Measurements from ENCODE around the gene AKAP12.
A peak's percentile ranks its signal among the peaks of the same experiment; 100 is the strongest.
"Not testable (repeated sequence)": the region's sequence is repeated elsewhere in the genome, so short reads cannot be mapped to it uniquely, and the experiment has no call there.

The AKAP12 gene

DNA sequence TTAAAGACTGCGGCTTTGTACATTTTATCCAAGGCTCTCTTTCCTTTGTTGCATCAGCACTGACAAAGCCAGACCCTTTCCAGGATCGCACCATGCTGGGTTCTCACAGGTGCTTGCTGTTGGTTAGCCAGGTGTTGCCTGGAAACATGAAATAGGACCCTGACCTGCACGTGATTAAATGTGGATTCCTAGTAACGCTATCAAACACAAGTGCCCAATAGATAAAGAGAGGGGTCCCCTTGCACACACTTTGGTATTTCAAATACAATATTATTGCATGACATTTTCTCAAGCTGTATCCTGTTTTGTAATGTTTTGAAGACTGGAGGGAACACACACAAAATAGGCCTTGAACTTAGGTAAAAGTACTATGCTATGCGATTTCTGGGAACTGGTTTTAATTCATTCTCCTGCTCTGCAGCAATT lies 73.3 kb downstream of the AKAP12 start:
- no peak for DNase-seq

DNA sequence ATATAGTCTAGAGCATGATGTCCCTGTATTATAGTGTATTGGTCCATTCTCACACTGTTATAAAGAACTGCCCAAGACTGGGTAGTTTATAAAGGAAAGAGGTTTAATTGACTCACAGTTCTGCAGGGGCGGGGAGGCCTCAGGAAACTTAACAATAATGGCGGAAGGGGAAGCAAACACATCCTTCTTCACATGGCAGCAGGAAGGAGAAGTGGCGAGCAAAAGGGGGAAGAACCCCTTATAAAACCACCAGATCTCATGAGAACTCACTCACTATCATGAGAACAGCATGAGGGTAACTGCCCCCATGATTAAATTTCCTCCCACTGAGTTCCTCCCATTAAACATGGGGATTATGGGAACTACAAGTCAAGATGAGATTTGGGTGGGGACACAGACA lies 75.9 kb downstream of the AKAP12 start:
- not testable (repeated sequence) for DNase-seq

DNA sequence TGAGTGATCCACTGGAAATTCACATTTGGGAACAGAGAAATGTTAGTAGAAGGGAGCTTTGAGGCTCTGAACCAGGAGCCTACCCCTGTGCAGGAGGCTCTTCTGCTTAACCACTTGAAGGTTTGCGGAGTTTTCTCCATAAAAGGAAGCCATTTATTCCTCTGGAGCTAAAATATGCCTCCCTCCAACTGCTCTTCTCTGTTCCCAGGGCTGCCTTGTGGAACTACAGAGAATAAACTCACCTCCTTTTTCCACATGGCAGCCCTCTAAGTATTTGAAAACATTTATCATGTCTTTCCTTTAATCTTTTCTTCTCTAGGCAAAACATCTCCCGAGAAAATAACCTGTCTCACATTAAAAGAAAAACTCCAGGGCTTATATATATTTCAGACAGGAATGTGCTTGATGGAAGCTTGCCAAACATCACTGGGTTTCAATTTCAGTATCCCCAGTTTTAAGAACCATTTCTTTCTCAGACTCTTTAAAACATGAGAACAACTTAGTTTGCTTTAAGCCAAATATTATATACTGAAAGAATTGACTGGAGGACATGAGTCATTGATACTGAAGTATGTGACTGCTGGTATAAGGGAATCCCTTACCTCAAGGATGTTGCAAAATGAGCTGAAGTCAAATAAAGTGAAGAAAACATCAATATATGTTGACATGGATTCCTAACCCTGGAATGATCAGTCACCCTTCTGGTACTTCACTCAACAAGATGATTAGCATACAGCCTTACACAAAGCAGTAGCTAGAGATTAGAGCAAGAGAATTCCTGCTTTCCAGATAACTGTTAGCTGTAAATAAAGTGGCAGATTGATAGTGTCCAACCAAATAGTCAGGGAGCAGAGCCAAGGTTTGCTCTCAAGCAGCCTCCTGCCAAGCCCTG lies 77.6 kb downstream of the AKAP12 start:
- DNase-seq: no peak

DNA sequence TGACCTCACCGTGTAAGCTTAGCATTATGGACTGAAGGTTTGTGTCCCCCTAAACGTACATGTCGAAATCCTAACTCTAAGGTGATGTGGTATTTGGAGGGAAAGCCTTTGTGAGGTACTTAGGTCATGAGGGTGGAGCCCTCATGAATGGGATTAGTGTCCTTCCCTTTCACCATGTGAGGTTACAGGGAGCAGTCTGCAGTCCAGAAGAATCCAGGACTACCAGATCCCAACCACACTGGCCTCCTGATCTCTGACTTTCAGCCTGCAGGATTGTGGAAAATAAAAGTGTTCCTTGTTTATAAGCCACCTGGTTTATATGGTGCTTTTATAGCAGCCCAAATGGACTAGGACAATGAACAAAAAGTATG lies 78.2 kb downstream of the AKAP12 start:
- no peak for DNase-seq

DNA sequence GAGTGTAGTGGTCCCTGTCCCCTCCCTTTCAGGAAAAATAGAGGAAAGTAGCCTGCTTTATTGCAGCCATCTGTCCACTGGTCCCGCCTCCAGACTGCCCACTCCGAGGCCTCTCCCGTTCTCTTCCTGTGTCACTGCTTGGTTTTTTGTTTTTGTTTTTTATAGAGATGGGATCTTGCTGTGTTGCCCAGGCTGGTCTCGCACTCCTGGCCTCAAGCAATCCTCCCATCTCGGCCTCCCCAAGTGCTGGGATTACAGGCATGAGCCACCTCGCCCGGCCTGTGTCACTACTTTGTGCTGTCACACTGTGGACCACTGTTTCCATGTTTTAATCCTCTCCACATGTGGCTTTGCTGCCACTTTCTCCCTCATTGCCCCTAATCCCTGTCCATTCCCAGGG lies 80.4 kb downstream of the AKAP12 start:
- no peak for DNase-seq

DNA sequence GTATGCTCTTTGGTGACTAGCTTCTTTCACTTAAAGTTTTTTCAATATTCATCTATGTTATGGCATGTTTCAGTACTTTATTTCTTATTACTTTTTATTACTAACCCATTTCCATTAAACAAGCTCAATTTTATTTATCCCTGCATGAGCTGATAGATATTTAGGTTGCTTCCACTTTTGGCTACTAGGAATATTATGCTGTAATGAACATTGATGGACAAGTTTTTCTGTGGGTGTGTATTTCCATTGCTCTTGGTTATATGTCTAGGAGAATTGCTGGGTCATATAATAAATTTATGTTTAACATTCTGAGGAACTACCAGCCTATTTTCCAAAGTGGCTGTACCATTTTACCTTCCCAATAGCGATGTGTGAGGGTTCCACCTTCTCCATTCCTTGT lies 81.7 kb downstream of the AKAP12 start:
- no peak for DNase-seq

DNA sequence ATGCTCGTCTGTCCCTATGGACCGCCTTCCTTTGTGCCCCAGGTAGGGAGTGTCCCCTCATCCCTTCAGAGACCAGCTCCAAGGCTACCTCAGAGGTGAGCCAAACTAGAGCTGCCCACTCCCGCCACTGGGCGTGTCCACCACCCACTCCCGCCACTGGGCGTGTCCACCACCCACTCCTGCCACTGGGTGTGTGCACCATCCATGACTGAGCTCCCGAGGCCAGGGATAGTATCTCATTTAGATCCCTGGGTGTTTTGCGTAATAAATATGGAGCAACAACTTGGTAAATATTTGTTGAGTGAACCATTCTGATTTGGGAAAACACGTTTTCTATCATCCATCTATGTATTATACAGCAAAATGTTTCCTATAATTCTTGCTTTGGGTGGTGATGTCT lies 82.8 kb downstream of the AKAP12 start:
- no peak for DNase-seq

DNA sequence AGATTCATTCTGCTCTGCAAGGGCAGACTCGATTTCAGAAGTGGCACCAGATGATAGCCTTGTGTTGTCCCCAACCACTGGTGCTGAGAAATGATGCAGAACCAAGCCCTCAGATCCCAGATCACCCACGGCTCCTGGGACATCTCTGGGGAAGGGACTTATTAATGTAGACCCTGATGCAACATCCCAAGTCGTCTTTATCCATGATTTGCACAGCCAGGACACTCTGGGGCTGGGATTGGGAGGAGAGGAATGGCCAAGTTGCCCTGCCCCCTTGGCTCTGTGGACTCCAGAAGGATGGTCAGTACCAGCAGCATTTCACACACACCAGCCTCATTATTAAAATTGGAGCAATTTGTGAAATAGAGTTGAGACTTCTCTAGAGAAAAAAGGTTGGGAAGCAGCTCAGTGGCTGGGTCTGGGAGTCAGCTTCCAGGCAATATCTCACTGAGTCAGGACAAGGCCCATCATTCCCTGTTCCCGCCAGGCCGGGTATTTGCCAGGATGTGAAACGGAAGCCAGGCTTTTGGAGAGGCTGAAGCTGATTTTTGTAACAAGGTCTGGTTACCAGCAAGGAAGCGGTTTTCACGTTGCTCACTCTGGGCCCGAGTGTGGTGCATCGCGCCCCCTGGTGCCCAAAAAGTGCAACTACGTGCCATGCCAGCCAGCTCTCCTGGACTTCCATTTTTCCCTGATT lies 84.2 kb downstream of the AKAP12 start:
- peak; percentile 79 for DNase-seq

DNA sequence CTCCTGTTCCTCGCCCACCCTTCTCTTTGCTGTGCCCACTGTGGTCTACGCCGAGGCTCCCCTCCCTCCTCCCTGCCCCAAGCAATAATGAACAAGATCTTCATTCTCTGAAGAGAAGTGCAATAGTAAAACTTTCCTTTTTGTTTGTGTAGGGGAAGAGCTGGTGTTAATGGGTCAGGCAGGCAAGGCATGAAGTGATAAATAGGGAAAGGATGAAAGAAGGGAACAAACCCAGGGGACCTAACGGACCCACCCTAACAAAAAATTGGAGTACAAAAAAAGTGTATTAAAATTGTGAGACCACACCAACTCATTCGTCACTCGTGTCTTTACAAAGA lies 84.7 kb downstream of the AKAP12 start:
- DNase-seq: no peak

DNA sequence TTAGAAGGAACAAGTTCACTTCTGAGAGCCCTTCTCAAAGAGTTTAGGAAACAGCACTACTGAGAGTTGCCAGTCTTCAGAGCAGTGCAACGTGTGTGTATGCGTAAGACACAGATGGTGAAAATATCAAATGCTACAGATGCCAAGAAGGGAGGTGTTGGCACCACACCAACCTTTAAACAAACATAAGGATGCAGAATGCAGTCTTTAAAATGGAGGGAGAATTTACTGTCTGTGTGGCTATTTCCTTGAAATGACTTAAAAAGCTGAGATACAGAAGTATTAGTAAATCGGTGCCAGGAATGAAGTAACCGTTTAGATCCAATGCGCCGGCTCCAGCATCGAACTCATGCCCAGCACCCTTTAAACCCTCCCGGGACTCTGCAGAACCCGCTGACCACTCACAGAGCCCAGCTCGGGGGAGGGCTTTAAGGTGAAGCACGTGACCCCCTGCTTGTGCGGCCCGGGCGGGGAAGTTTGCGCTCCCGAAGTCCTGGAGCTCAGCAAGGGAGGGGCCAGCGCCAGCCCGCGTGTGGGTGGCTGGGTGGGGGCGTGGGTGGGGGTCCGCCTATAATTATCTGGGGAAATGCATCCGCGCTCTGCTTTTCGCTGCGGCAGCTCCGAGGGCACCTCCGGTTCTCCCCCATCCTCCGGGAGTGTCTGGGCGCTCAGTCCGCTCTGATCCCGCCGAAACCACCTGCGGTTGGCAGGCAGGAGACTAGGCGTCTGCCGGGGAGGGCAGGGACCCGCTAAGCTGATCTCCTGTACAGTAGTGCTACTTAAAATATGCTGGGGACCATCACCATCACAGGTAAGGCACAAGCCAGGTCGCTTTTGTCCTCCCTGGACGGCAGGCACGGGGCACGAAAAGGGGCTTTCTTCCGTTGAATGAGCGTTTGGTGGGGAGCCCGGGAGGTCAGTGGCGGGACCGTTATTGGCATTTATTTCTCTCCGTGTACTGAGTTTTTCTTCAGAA lies 85.6 kb downstream of the AKAP12 start:
- DNase-seq: no peak

DNA sequence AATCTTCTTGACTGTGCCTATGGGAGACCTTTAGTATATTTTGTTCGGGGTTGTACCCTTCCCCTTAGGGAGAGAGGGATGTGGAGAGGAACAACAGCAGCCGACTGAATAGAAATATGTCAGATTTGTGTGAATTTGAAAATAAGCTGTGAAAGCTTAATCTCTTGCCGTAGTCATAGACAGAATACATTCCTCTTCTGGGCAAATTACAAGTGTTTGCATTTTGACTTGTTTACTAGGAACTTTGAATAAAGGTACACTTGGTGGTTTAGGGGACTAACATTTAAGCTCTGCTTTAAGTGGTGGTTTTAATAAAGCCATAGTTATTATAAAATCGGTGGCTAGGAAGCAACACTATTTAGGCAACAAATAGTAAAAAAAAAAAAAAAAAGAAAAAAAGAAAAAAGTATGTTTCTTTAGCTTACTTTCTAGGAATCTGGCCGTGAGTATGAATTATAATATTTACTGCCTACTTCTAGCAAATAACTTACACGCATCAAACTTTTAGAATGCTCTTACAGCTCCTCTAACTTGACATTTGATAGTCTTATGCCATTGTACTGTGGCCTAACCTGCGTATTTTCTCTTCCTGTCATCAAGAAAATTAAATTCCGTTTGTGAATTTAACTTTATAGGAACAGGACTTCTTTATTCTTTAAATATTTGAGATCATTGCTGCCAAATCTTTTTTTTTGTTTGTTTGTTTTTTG lies 86.5 kb downstream of the AKAP12 start:
- DNase-seq: no peak

DNA sequence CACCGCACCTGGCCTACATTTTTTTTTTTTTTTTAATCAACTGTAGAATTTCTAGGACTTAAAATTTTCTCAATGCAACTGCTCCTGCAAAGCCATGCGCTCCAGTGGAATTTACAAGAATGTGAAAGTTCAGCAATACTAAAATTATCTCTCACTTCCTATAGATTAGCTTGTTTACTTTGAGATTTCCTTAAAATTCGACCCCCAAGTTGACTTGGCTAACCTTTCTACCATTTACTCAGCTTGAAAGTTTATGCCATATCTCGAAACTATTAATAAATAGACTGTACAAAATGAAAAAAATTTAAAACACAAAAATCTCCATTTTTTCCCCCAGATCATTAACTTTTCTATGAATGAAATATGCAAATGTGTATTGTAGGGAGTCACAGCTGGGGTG lies 87.3 kb downstream of the AKAP12 start:
- DNase-seq: no peak

DNA sequence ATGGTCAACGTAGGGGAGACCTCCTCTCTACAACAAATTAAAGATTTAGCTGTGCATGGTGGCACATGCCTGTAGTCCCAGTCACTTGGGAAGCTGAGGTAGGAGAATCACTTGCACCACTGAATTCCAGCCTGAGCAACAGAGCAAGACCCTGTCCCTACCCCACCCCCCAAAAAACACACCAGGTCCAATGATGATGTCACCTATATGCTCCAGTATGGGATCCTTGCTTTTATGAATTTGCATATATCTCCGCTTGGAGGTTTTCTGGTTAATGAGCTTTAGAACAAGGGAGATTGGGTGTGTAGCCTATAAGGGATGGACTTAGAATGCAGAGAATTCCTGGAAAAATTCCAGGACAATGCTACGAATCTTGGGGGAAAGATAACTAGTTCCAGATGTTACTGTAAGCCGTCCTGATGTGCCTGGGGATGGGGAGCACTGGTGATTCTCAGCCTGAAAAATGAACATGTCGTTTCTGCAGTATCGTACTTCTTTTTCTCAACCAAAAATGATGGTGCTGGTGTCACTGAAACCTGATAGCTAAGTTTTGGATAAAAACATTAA lies 90.4 kb downstream of the AKAP12 start:
- DNase-seq: no peak

DNA sequence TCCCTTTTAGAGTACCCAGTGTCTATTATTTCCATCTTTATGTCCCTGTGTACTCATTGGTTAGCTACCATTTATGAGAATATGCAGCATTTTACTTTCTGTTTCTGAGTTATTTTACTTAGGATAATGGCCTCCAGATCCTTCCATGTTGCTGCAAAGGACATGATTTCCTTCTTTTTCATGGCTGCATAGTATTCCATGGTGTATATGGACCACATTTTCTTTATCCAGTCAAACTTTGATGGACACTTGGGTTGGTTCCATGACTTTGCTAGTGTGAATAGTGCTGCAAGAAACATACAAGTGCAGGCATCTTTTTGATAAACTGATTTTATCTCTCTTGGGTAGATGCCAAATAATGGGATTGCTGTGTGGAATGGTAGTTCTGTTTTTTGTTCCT lies 96.2 kb downstream of the AKAP12 start:
- no peak for DNase-seq

DNA sequence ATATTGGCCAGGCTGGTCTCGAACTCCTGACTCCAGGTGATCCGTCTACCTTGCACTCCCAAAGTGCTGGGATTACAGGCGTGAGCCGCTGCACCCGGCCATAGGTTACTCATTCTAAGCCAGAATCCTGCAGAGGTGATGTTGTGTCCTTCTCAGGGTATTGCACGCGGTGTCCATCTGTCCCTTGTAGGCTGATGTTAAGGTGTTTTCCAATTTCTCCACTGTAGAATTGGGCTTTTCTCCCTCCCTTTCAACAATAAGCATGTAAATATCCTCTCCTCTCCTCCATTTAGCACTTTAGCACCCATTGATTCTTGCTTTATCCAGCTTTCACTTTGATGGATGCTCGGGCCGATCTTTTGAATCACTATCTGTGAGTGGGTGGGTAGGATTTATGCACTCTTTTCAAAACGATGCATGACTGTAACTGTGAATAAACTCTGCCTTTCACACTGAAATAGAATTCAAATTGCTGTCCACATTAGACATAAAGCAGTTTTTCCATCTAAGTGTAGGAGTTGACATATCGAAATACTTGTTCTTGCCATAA lies 99.0 kb downstream of the AKAP12 start:
- no peak for DNase-seq

DNA sequence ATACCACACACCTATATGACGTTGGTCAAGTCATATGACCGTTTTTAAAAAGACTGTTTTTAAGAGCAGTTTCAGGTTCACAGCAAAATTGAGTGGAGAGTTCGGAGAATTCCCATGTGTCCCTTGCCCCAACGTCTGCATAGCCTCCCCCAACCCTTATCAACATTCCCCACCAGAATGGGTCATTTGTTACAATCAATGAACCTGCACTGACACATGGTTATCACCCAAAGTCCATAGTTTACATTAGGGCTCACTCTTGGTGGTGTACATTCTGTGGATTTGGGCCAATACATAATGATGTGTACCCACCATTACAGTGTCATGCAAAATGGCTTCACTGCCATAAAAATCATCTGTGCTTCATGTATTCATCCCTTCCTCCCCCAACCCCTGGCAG lies 99.6 kb downstream of the AKAP12 start:
- no peak for DNase-seq

DNA sequence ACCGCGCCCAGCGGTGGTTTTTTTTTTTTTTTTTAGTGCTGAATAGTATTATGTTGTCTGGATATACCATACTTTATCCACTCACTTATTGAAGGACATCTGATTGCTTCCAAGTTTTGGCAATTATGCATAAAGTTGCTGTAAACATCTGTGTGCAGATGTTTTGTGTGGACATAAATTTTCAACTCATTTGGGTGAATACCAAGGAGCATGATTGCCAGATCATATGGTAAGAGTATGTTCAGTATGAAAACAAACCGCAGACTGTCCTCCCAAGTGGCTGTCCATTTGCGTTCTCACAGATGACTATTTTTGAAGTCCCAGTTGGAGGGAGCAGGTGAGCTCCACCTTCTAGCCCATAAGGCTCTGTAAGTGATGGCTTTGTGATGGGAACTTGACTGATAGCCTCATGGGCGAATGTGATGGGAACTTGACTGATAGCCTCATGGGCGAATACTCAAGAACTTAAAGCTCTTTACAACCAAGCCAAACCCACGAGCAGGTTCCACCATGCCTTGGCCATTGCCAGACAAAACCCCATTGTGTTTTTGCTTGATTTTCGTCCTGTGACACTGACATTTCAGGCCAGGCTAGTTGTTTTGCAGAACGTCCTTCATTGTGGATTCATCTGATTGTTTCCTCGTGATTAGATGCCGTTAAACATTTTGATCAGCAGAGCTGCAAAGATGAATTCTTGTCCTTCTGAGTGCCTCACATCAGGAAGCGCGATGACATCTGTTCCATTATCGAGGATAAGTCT lies 100.6 kb downstream of the AKAP12 start:
- DNase-seq: no peak

DNA sequence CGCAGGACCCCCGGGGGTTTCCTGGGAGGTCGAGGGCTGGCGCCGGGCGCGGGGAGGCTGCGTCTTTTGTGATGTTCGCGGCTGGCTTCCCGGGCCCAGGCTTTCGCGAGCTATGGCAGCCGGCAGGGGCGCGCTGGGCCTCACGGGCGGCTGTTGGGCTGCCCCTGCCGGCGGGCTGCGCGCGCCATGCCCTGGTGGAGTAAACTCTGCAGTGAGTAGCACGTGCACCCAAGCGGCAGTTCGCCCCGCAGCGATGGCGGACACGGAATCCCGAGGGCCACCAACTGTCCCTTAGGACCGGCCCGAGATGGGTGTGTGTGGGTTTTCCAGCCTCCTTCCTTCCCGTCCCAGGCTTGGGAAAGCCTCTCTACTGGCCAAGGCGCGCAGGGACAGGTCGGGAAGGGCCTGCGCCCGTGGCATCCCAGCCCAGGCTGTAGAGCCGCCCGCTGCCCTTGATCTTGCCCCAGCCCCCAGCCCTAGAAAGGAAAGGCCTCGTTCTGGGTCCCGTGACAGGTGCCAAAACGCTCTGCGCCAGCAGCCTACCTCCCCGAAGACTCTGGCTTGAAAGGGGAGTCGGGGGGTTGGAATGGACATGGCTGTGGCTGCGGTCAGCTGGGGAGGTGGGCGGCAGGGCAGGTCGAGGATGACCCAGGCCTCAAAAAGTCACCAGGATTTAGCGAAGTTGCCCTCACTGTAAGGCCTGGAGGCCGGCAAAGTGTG lies 101.9 kb downstream of the AKAP12 start:
- DNase-seq: no peak

DNA sequence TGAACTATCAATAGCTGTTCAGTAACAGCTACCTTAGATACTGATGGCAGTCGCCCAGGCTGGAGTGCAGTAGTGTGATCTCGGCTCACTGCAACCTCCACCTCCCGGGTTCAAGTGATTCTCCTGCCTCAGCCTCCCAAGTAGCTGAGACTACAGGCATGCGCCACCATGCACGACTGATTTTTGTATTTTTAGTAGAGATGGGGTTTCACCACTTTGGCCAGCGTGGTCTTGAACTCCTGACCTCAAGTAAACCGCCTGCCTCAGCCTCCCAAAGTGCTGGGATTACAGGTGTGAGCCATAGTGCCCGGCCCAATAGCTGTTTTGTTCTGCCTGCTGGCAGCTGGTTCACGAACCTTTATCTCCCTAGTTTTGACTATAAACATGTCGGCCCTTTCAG lies 103.0 kb downstream of the AKAP12 start:
- not testable (repeated sequence) for DNase-seq

DNA sequence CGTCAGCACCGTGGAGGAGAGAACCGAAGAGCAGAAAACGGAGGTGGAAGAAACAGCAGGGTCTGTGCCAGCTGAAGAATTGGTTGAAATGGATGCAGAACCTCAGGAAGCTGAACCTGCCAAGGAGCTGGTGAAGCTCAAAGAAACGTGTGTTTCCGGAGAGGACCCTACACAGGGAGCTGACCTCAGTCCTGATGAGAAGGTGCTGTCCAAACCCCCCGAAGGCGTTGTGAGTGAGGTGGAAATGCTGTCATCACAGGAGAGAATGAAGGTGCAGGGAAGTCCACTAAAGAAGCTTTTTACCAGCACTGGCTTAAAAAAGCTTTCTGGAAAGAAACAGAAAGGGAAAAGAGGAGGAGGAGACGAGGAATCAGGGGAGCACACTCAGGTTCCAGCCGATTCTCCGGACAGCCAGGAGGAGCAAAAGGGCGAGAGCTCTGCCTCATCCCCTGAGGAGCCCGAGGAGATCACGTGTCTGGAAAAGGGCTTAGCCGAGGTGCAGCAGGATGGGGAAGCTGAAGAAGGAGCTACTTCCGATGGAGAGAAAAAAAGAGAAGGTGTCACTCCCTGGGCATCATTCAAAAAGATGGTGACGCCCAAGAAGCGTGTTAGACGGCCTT lies 110.0 kb downstream of the AKAP12 start:
- no peak for DNase-seq

Data from midbrain (tissue), 1 donor.